Measurements from ENCODE around the gene KLF5.

Gene KLF5

DNA sequence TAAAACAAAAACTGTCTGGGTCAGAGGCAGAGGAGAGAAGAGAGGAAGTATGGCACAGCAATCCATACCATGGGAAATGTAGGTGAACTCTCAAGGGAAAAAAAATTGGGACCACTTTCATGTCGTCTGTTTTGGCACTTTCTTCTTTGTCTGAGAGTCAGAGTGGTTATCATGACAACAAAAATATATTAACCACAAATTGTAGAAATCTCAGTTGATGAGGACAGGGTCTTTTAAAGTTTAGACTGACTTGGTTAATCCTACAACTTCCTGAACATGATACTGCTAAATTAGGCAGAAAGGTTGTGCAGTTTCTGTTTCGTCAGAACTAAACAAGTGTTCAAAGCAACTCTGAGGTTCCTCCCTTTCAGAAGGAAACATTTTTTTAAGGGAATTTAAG is 15.2 kb downstream of the KLF5 start:
- DNase-seq (ENCODE audit: low read depth, low spot score): no peak
- H3K9me3 ChIP-seq (ENCODE audit: low read depth, low read length): no peaks in the 10 kb centered on the region
- peak overlapping the region; percentile 57 for H3K27ac ChIP-seq
- H3K9ac ChIP-seq (ENCODE audit: insufficient read length): peak overlapping the region; percentile 40
- H3K4me3 ChIP-seq: peak overlapping the region; percentile 64
- H3K36me3 ChIP-seq (ENCODE audit: insufficient read depth, low read length): no peaks in the 10 kb centered on the region
- TF ChIP-seq POLR2AphosphoS5 (IDR thresholded peaks at IDR 0.05; ENCODE audit: borderline replicate concordance, low read depth, low read length) (no peak), EZH2 (IDR thresholded peaks at IDR 0.05) (no peak), FOXP2 (optimal IDR thresholded peaks at IDR 0.05; ENCODE audit: control extremely low read depth, extremely low read length, insufficient read depth) (no peak)

DNA sequence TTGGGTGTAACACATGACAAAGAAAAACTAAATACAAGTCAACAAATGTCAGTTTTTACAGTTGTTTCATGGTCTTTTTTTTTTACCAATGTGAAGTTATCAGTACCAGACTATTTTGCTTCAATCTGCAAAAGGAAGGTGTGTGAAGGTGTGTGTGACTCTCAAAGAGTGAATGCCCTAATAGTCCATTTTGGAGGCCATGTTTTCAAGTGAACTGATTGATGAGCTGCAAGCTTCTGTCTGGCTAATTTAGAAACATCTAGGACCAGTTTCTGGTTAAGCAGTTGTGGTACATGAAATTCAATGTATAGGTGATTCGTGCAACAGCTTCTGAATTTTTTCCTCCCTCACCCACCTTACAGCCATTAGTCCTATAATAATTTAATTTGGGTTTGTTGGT is 16.1 kb downstream of the KLF5 start:
- Histone ChIP-seq H3K9me3 (ENCODE audit: low read depth, low read length) (no peaks in the 10 kb centered on the region), H3K9ac (ENCODE audit: insufficient read length) (no peak overlapping the region), H3K27ac (peak overlapping the region; percentile 57), H3K36me3 (ENCODE audit: insufficient read depth, low read length) (no peaks in the 10 kb centered on the region), H3K4me3 (no peak overlapping the region; the same call in 1 of the 2 replicates)
- no peak for DNase-seq (ENCODE audit: low read depth, low spot score)
- TF ChIP-seq EZH2 (IDR thresholded peaks at IDR 0.05): no peak
- TF ChIP-seq FOXP2 (optimal IDR thresholded peaks at IDR 0.05; ENCODE audit: control extremely low read depth, extremely low read length, insufficient read depth): no peak
- no peak for TF ChIP-seq POLR2AphosphoS5 (IDR thresholded peaks at IDR 0.05; ENCODE audit: borderline replicate concordance, low read depth, low read length)

DNA sequence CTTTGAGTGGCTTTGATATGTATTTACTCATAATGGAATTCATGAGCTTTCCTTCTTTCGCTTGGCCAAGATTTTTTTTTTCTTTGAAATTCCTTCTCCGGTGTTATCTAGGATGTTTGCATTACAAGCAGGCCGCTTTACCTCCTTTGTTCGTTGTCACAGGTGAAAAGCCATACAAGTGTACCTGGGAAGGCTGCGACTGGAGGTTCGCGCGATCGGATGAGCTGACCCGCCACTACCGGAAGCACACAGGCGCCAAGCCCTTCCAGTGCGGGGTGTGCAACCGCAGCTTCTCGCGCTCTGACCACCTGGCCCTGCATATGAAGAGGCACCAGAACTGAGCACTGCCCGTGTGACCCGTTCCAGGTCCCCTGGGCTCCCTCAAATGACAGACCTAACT is 16.7 kb downstream of the KLF5 start:
- Histone ChIP-seq H3K36me3 (ENCODE audit: insufficient read depth, low read length) (no peaks in the 10 kb centered on the region), H3K4me3 (no peak overlapping the region), H3K27ac (no peak overlapping the region), H3K9me3 (ENCODE audit: low read depth, low read length) (no peaks in the 10 kb centered on the region), H3K9ac (ENCODE audit: insufficient read length) (no peak overlapping the region)
- DNase-seq (ENCODE audit: low read depth, low spot score): no peak
- no peak for TF ChIP-seq POLR2AphosphoS5 (IDR thresholded peaks at IDR 0.05; ENCODE audit: borderline replicate concordance, low read depth, low read length)
- no peak for TF ChIP-seq FOXP2 (optimal IDR thresholded peaks at IDR 0.05; ENCODE audit: control extremely low read depth, extremely low read length, insufficient read depth)
- no peak for TF ChIP-seq EZH2 (IDR thresholded peaks at IDR 0.05)

DNA sequence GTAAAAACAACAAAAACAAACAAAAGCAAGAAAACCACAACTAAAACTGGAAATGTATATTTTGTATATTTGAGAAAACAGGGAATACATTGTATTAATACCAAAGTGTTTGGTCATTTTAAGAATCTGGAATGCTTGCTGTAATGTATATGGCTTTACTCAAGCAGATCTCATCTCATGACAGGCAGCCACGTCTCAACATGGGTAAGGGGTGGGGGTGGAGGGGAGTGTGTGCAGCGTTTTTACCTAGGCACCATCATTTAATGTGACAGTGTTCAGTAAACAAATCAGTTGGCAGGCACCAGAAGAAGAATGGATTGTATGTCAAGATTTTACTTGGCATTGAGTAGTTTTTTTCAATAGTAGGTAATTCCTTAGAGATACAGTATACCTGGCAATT is 17.1 kb downstream of the KLF5 start:
- no peak overlapping the region for H3K9ac ChIP-seq (ENCODE audit: insufficient read length)
- no peaks in the 10 kb centered on the region for H3K9me3 ChIP-seq (ENCODE audit: low read depth, low read length)
- no peaks in the 10 kb centered on the region for H3K36me3 ChIP-seq (ENCODE audit: insufficient read depth, low read length)
- TF ChIP-seq EZH2 (IDR thresholded peaks at IDR 0.05) (no peak), POLR2AphosphoS5 (IDR thresholded peaks at IDR 0.05; ENCODE audit: borderline replicate concordance, low read depth, low read length) (no peak), FOXP2 (optimal IDR thresholded peaks at IDR 0.05; ENCODE audit: control extremely low read depth, extremely low read length, insufficient read depth) (no peak)
- no peak for DNase-seq (ENCODE audit: low read depth, low spot score)
- H3K27ac ChIP-seq: no peak overlapping the region
- H3K4me3 ChIP-seq: no peak overlapping the region

DNA sequence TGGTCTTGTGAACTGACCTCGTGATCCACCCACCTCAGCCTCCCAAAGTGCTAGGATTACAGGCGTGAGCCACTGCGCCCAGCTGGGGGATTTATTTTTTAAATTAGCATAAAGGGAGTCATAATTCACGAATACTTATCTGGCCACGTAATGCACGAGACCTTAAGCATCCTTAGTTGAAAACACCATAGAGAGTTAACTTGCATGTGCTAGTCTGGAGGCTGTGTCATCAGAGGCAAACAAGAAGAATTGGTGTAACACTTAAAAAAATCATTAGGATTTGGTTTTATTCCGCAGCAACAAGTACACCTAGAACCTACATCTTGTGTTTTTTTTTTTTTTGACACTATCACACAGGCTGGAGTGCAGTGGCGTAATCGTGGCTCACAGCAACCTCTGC is 19.1 kb downstream of the KLF5 start:
- Histone ChIP-seq H3K9ac (ENCODE audit: insufficient read length) (no peak overlapping the region), H3K9me3 (ENCODE audit: low read depth, low read length) (no peaks in the 10 kb centered on the region), H3K27ac (no peak overlapping the region), H3K36me3 (ENCODE audit: insufficient read depth, low read length) (no peaks in the 10 kb centered on the region), H3K4me3 (no peak overlapping the region)
- TF ChIP-seq EZH2 (IDR thresholded peaks at IDR 0.05): no peak
- no peak for TF ChIP-seq POLR2AphosphoS5 (IDR thresholded peaks at IDR 0.05; ENCODE audit: borderline replicate concordance, low read depth, low read length)
- no peak for TF ChIP-seq FOXP2 (optimal IDR thresholded peaks at IDR 0.05; ENCODE audit: control extremely low read depth, extremely low read length, insufficient read depth)
- no peak for DNase-seq (ENCODE audit: low read depth, low spot score)

DNA sequence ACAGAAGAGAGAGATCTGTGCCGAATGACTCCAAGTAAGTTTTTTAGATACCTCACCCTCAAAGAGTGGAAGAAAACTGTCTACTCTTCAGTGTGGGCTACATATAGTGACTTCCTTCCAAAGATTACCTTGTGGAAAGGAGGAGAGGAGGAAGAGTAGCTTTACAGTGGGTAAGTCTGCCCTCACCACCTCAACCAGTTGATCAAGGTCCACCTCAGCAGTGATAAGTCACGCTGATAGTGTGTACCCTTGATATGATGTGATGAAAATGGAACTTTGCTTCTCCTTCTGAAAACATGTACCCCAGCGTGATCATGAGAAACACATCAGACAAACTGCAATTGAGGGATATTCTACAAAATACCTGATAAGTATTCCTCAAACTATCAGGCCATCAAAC is 20.6 kb downstream of the KLF5 start:
- no peak for TF ChIP-seq FOXP2 (optimal IDR thresholded peaks at IDR 0.05; ENCODE audit: control extremely low read depth, extremely low read length, insufficient read depth)
- Histone ChIP-seq H3K9ac (ENCODE audit: insufficient read length) (no peak overlapping the region), H3K9me3 (ENCODE audit: low read depth, low read length) (no peaks in the 10 kb centered on the region), H3K4me3 (no peak overlapping the region), H3K36me3 (ENCODE audit: insufficient read depth, low read length) (no peaks in the 10 kb centered on the region), H3K27ac (no peak overlapping the region)
- no peak for DNase-seq (ENCODE audit: low read depth, low spot score)

DNA sequence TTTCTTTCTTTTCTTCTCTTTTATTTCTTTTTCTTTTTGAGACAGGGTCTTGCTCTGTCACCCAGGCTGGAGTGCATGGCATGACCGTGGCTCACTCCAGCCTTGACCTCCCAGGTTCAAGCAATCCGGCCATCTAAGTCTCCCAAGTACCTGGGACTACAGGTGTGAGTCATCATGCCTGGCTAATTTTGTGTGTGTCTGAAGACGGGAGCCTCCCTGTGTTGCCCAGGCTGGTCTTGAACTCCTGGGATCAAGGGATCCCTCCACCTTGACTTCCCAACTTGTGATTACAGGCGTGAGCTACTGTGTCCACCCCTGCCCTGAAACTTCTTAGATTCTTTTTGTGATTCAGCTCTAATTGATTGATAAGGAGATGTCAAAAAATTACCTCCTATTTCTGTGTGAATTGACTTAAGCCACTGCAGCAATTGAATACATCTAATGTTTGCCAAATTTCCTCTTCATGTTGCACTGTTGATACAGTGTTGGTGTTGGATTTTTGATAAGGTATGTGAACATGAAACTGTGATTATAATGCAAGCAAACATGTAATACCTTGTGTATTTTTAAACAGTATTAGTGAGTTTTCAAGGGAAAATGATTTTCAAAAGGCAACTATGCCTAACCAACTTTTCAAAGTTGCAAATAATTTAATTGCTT is 22.6 kb downstream of the KLF5 start:
- TF ChIP-seq POLR2AphosphoS5 (IDR thresholded peaks at IDR 0.05; ENCODE audit: borderline replicate concordance, low read depth, low read length): no peak
- TF ChIP-seq EZH2 (IDR thresholded peaks at IDR 0.05): no peak
- no peak for TF ChIP-seq FOXP2 (optimal IDR thresholded peaks at IDR 0.05; ENCODE audit: control extremely low read depth, extremely low read length, insufficient read depth)
- Histone ChIP-seq H3K9me3 (ENCODE audit: low read depth, low read length) (no peaks in the 10 kb centered on the region), H3K36me3 (ENCODE audit: insufficient read depth, low read length) (no peaks in the 10 kb centered on the region), H3K27ac (no peak overlapping the region), H3K9ac (ENCODE audit: insufficient read length) (no peak overlapping the region), H3K4me3 (no peak overlapping the region)
- no peak for DNase-seq (ENCODE audit: low read depth, low spot score)

DNA sequence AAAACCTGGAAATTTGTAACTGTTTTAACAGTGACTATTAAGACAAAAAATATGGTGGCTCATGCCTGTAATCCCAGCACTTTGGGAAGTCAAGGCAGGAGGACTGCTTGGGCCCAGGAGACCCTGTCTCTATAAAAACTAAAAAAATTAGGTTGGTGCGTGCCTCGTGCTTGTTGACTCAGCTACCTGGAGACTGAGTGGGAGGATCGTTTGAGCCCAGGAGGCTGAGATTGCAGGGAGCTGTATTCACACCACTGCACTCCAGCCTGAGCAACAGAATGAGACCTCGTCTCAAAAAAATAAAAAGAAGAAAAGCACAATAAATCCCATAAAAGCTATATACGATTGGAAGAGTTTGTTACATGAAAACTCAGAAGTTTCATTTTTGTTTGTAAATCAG is 23.7 kb downstream of the KLF5 start:
- no peaks in the 10 kb centered on the region for H3K9me3 ChIP-seq (ENCODE audit: low read depth, low read length)
- no peak for TF ChIP-seq EZH2 (IDR thresholded peaks at IDR 0.05)
- TF ChIP-seq FOXP2 (optimal IDR thresholded peaks at IDR 0.05; ENCODE audit: control extremely low read depth, extremely low read length, insufficient read depth): no peak
- TF ChIP-seq POLR2AphosphoS5 (IDR thresholded peaks at IDR 0.05; ENCODE audit: borderline replicate concordance, low read depth, low read length): no peak
- no peak overlapping the region for H3K4me3 ChIP-seq
- no peak overlapping the region for H3K27ac ChIP-seq
- no peak overlapping the region for H3K9ac ChIP-seq (ENCODE audit: insufficient read length)
- no peak for DNase-seq (ENCODE audit: low read depth, low spot score)
- no peaks in the 10 kb centered on the region for H3K36me3 ChIP-seq (ENCODE audit: insufficient read depth, low read length)

DNA sequence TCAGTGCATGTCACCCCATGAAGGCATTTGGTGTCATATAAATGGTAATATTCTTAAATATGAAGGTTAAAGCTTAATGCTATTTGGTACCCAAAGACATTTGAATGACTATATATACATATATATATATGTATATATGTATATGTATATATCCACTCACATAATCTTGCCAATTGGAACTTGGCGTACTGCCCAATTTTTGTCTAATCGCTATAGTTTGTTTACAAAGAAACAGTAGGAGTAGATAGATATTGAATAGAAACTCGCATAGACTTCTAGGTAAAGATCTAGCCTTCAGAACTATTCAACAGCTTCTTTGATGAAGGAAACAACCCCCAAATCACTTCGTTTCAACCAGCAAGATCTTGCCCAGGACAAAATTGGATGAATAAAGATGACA is 24.1 kb downstream of the KLF5 start:
- no peak for TF ChIP-seq FOXP2 (optimal IDR thresholded peaks at IDR 0.05; ENCODE audit: control extremely low read depth, extremely low read length, insufficient read depth)
- no peak for TF ChIP-seq EZH2 (IDR thresholded peaks at IDR 0.05)
- no peak for TF ChIP-seq POLR2AphosphoS5 (IDR thresholded peaks at IDR 0.05; ENCODE audit: borderline replicate concordance, low read depth, low read length)
- H3K4me3 ChIP-seq: no peak overlapping the region
- no peak for DNase-seq (ENCODE audit: low read depth, low spot score)
- H3K36me3 ChIP-seq (ENCODE audit: insufficient read depth, low read length): no peaks in the 10 kb centered on the region
- no peaks in the 10 kb centered on the region for H3K9me3 ChIP-seq (ENCODE audit: low read depth, low read length)
- no peak overlapping the region for H3K27ac ChIP-seq
- H3K9ac ChIP-seq (ENCODE audit: insufficient read length): no peak overlapping the region
